ENCODE results near the gene NR2F1. TPM values are rescaled to one million over a fixed set of nuclear protein-coding genes. Genes with fewer than 3 reads are reported as not detected.

The NR2F1 gene
- total and polyA plus RNA-seq, 2 donors (not counting 1 experiment from before 2014, with no cell fraction given) = not detected

DNA sequence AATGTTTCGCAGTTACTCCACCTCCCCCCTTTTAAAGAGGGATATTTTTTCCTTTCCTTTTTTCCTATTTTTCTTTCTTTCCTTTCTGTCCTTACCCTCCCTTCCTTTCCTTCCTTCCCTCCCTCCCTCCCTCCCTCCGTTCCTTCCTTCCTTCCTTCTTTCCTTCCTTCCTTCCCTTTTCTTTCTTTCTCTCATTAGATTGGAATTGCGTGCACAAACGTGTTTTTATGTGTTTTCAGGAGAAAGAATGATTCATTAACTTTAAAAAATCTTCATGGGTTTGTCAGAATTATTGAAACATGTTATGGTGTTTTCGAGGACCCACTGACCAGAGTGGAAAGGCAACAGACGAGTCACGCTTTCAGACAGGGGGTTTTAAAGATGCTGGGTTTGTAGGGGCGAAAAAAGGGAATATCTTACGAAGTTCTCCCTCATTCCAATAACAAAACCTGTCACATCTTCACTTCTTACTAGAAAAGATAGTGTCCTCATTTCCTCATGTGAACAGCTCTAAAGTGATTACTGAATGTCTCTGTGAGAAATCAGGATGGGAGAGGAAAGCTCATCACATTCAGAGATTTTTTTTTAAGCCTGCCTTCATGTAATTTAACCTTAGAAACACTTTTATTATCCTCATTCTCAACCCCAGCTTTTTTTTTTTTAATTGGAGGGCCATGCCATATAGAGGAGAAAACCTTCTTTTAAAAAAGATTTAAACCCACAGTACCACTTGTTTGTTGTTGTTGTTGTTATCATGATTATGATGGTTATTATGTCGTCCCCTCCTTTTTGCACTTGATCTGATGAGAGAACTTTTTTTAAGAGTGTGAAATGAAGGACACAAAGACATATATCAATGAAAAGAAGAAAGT is 21.9 kb downstream of the NR2F1 start:
- H3K27me3 ChIP-seq (replicated peaks in 1 of 4; ENCODE audit: control extremely low read depth in 1 of 4, control insufficient read depth in 3 of 4, insufficient read depth in 4 of 4, low read length in 3 of 4) = peaks cover 8 to 86% (median 81%) of the 10 kb centered on the region in 4 experiments
- ATAC-seq (ENCODE audit: low read depth) (no peak), DNase-seq (no peak)
- H3K36me3 ChIP-seq (replicated peaks in 1 of 2; ENCODE audit: control extremely low read depth in 1 of 2, control insufficient read depth in 1 of 2, extremely low read depth in 1 of 2, insufficient read depth in 2 of 2, low read length in 1 of 2) = no peaks in the 10 kb centered on the region
- H3K4me3 Mint-ChIP-seq = peak overlapping the region; percentile 29
- TF ChIP-seq, protein P1, sequence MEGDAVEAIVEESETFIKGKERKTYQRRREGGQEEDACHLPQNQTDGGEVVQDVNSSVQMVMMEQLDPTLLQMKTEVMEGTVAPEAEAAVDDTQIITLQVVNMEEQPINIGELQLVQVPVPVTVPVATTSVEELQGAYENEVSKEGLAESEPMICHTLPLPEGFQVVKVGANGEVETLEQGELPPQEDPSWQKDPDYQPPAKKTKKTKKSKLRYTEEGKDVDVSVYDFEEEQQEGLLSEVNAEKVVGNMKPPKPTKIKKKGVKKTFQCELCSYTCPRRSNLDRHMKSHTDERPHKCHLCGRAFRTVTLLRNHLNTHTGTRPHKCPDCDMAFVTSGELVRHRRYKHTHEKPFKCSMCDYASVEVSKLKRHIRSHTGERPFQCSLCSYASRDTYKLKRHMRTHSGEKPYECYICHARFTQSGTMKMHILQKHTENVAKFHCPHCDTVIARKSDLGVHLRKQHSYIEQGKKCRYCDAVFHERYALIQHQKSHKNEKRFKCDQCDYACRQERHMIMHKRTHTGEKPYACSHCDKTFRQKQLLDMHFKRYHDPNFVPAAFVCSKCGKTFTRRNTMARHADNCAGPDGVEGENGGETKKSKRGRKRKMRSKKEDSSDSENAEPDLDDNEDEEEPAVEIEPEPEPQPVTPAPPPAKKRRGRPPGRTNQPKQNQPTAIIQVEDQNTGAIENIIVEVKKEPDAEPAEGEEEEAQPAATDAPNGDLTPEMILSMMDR (IDR thresholded peaks at IDR 0.05) = no peak
- no peak for TF ChIP-seq EZH2 (IDR thresholded peaks at IDR 0.05; ENCODE audit: borderline replicate concordance, insufficient read depth, low read depth, low read length, poor library complexity, severe bottlenecking)
- WGBS (ENCODE audit: insufficient coverage) = no CpG with 5 or more reads among the region's 10 CpGs
- H2AFZ ChIP-seq (ENCODE audit: insufficient read depth, low read depth, low read length, poor library complexity, severe bottlenecking) = no peak overlapping the region
- H3K27ac Mint-ChIP-seq = no peak overlapping the region
- no peak overlapping the region for H3K27ac ChIP-seq (ENCODE audit: low read length in 2 of 2)
- peaks cover 6 to 19% (median 10%) of the 10 kb centered on the region in 3 donors for H3K9me3 ChIP-seq (ENCODE audit: control extremely low read depth in 1 of 3, control insufficient read depth in 2 of 3, insufficient read depth in 1 of 3, low read length in 2 of 3)
- CTCF ChIA-PET = interaction anchor here (0.7 kb wide), 1 partner anchor 915 kb away, joined by 4 read pairs; no protein-coding TSS in a partner anchor
- H3K79me2 ChIP-seq (ENCODE audit: control insufficient read depth, insufficient read depth, low read length) = no peaks in the 10 kb centered on the region
- no peak overlapping the region for H3K4me2 ChIP-seq (replicated peaks; ENCODE audit: low read depth, low read length, poor library complexity, severe bottlenecking)
- no peak overlapping the region for H3K4me3 ChIP-seq (ENCODE audit: control extremely low read depth in 1 of 5, extremely low read depth in 1 of 5, insufficient read depth in 1 of 5, low read depth in 2 of 5, low read length in 4 of 5)
- peaks cover 14% of the 10 kb centered on the region for H3K4me1 Mint-ChIP-seq
- H3K4me1 ChIP-seq (ENCODE audit: control insufficient read depth in 2 of 2, insufficient read depth in 2 of 2, low read length in 2 of 2) = peaks cover 8 to 38% of the 10 kb centered on the region in 2 donors
- H4K20me1 ChIP-seq (ENCODE audit: control insufficient read depth, insufficient read depth, low read length, poor library complexity, severe bottlenecking) = no peaks in the 10 kb centered on the region
- no peaks in the 10 kb centered on the region for H3K9me3 Mint-ChIP-seq (ENCODE audit: insufficient read depth)
- POLR2A ChIA-PET = no interaction called here
- H3K9ac ChIP-seq (ENCODE audit: low read length) = no peak overlapping the region
- intact Hi-C loops (cut with micrococcal nuclease) = loop anchor here (5.0 kb wide), 1 partner anchor 33 kb away; no protein-coding TSS in a partner anchor
- H3K27me3 Mint-ChIP-seq = peaks cover 57% of the 10 kb centered on the region

DNA sequence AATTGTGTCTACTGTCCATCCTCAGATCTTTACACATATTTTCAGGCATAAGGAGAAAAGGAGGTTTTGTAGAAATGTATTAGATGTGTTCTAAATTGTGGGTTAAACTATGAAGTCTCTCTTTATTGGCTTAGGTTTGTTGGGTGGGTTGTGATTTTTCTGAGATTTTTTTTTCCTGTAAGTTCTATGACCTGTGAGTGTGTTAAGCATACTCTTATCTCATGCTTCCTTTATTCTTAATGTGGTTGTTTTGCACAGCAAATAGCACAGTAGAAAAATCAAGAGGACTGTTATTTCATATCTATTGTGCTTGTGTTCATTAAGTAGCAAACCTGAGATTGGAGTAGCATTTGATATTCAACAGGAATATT is 23.3 kb downstream of the NR2F1 start:
- POLR2A ChIA-PET = no interaction called here
- Histone ChIP-seq H3K4me2 (replicated peaks; ENCODE audit: low read depth, low read length, poor library complexity, severe bottlenecking) (no peak overlapping the region), H4K20me1 (ENCODE audit: control insufficient read depth, insufficient read depth, low read length, poor library complexity, severe bottlenecking) (no peaks in the 10 kb centered on the region), H3K27me3 (replicated peaks in 1 of 4; ENCODE audit: control extremely low read depth in 1 of 4, control insufficient read depth in 3 of 4, insufficient read depth in 4 of 4, low read length in 3 of 4) (peaks cover 8 to 89% (median 80%) of the 10 kb centered on the region in 4 experiments), H3K4me3 (ENCODE audit: control extremely low read depth in 1 of 5, extremely low read depth in 1 of 5, insufficient read depth in 1 of 5, low read depth in 2 of 5, low read length in 4 of 5) (no peak overlapping the region), H2AFZ (ENCODE audit: insufficient read depth, low read depth, low read length, poor library complexity, severe bottlenecking) (no peak overlapping the region), H3K27ac (ENCODE audit: low read length in 2 of 2) (no peak overlapping the region), H3K9me3 (ENCODE audit: control extremely low read depth in 1 of 3, control insufficient read depth in 2 of 3, insufficient read depth in 1 of 3, low read length in 2 of 3) (peaks cover 7 to 19% (median 13%) of the 10 kb centered on the region in 3 donors), H3K9ac (ENCODE audit: low read length) (no peak overlapping the region), H3K36me3 (replicated peaks in 1 of 2; ENCODE audit: control extremely low read depth in 1 of 2, control insufficient read depth in 1 of 2, extremely low read depth in 1 of 2, insufficient read depth in 2 of 2, low read length in 1 of 2) (no peaks in the 10 kb centered on the region), H3K4me1 (ENCODE audit: control insufficient read depth in 2 of 2, insufficient read depth in 2 of 2, low read length in 2 of 2) (peaks cover 8 to 35% of the 10 kb centered on the region in 2 donors), H3K79me2 (ENCODE audit: control insufficient read depth, insufficient read depth, low read length) (no peaks in the 10 kb centered on the region)
- CTCF ChIA-PET = interaction anchor here (1.5 to 2.9 kb wide), 3 partner anchors 20 to 309 kb away, joined by 4 to 16 read pairs (median 7); no protein-coding TSS in a partner anchor
- Mint-ChIP-seq H3K9me3 (ENCODE audit: insufficient read depth) (no peaks in the 10 kb centered on the region), H3K4me1 (peaks cover 14% of the 10 kb centered on the region), H3K27me3 (peaks cover 70% of the 10 kb centered on the region), H3K4me3 (no peak overlapping the region), H3K27ac (no peak overlapping the region)
- no peak for ATAC-seq (ENCODE audit: low read depth)
- intact Hi-C loops (cut with micrococcal nuclease) = loop anchor here (5.0 kb wide), 1 partner anchor 34 kb away; no protein-coding TSS in a partner anchor
- DNase-seq = no peak
- TF ChIP-seq, protein P1 (IDR thresholded peaks at IDR 0.05) = no peak
- TF ChIP-seq EZH2 (IDR thresholded peaks at IDR 0.05; ENCODE audit: borderline replicate concordance, insufficient read depth, low read depth, low read length, poor library complexity, severe bottlenecking) = no peak
